ENCODE measurements around the gene COA1.
"Not testable (repeated sequence)": the region's sequence is repeated elsewhere in the genome, so short reads cannot be mapped to it uniquely, and the experiment has no call there.

Gene COA1

GRCh38 chr7:43609097-43609496 lies 120.2 kb downstream of the COA1 start:
- ChIA-PET CTCF (interaction anchor here (1.9 kb wide), 1 partner anchor 26 kb away, joined by 7 read pairs; the partner anchor contains the start of gene STK17A), POLR2A (no interaction called here)
- Histone ChIP-seq H3K4me1 (ENCODE audit: control extremely low read depth in 1 of 4, control insufficient read depth in 4 of 4, insufficient read depth in 4 of 4, low read length in 3 of 4) (no peaks in the 10 kb centered on the region), H3K27ac (ENCODE audit: insufficient read depth in 1 of 2, low read depth in 1 of 2, low read length in 2 of 2, poor library complexity in 1 of 2, severe bottlenecking in 2 of 2) (no peak overlapping the region), H3K36me3 (ENCODE audit: control insufficient read depth in 4 of 4, insufficient read depth in 4 of 4, low read length in 3 of 4) (peaks cover 13 to 29% (median 26%) of the 10 kb centered on the region in 4 experiments), H3K27me3 (replicated peaks in 2 of 5; ENCODE audit: control insufficient read depth in 4 of 5, insufficient read depth in 5 of 5, low read length in 4 of 5) (no peaks in the 10 kb centered on the region), H3K9me3 (ENCODE audit: control extremely low read depth in 1 of 5, control insufficient read depth in 4 of 5, insufficient read depth in 2 of 5, low read depth in 1 of 5, low read length in 4 of 5) (peaks cover 0 to 2% (median 0%) of the 10 kb centered on the region in 5 experiments), H3K4me3 (ENCODE audit: control insufficient read depth in 1 of 7, extremely low read depth in 1 of 7, insufficient read depth in 4 of 7, low read depth in 2 of 7, low read length in 6 of 7) (no peak overlapping the region)
- WGBS (ENCODE audit: insufficient coverage), result no CpG with 5 or more reads among the region's 2 CpGs
- DNase-seq, result no peak

GRCh38 chr7:43604251-43604650 lies 125.1 kb downstream of the COA1 start:
- Histone ChIP-seq H3K9me3 (ENCODE audit: control extremely low read depth in 1 of 5, control insufficient read depth in 4 of 5, insufficient read depth in 2 of 5, low read depth in 1 of 5, low read length in 4 of 5) (peaks cover 0 to 2% (median 0%) of the 10 kb centered on the region in 5 experiments), H3K4me1 (ENCODE audit: control extremely low read depth in 1 of 4, control insufficient read depth in 4 of 4, insufficient read depth in 4 of 4, low read length in 3 of 4) (no peaks in the 10 kb centered on the region), H3K27me3 (replicated peaks in 2 of 5; ENCODE audit: control insufficient read depth in 4 of 5, insufficient read depth in 5 of 5, low read length in 4 of 5) (no peaks in the 10 kb centered on the region), H3K27ac (ENCODE audit: insufficient read depth in 1 of 2, low read depth in 1 of 2, low read length in 2 of 2, poor library complexity in 1 of 2, severe bottlenecking in 2 of 2) (no peak overlapping the region), H3K4me3 (ENCODE audit: control insufficient read depth in 1 of 7, extremely low read depth in 1 of 7, insufficient read depth in 4 of 7, low read depth in 2 of 7, low read length in 6 of 7) (no peak overlapping the region), H3K36me3 (ENCODE audit: control insufficient read depth in 4 of 4, insufficient read depth in 4 of 4, low read length in 3 of 4) (peaks cover 7 to 16% (median 11%) of the 10 kb centered on the region in 4 experiments)
- no CpG with 5 or more reads among the region's 1 CpG for WGBS (ENCODE audit: insufficient coverage)
- POLR2A ChIA-PET, result interaction anchor here (0.8 kb wide), 1 partner anchor 9 kb away, joined by 3 read pairs; no protein-coding TSS in a partner anchor
- CTCF ChIA-PET, result interaction anchor here (1.5 to 2.1 kb wide), 3 partner anchors 8 to 40 kb away, joined by 3 to 11 read pairs (median 4); partner anchors contain the start of gene STK17A
- DNase-seq, result no peak

- ChIA-PET POLR2A (no interaction called here), CTCF (interaction anchor here (1.8 kb wide), 1 partner anchor 10 kb away, joined by 4 read pairs; no protein-coding TSS in a partner anchor)
- no peaks in the 10 kb centered on the region for H3K4me1 ChIP-seq (ENCODE audit: control extremely low read depth in 1 of 4, control insufficient read depth in 4 of 4, insufficient read depth in 4 of 4, low read length in 3 of 4)
- peaks cover 0 to 2% (median 0%) of the 10 kb centered on the region in 5 experiments for H3K9me3 ChIP-seq (ENCODE audit: control extremely low read depth in 1 of 5, control insufficient read depth in 4 of 5, insufficient read depth in 2 of 5, low read depth in 1 of 5, low read length in 4 of 5)
- peaks cover 3 to 17% (median 9%) of the 10 kb centered on the region in 4 experiments for H3K36me3 ChIP-seq (ENCODE audit: control insufficient read depth in 4 of 4, insufficient read depth in 4 of 4, low read length in 3 of 4)
- WGBS (ENCODE audit: insufficient coverage), result 100% methylated on average over 1 of the region's 1 CpG
- H3K27me3 ChIP-seq (replicated peaks in 2 of 5; ENCODE audit: control insufficient read depth in 4 of 5, insufficient read depth in 5 of 5, low read length in 4 of 5), result no peaks in the 10 kb centered on the region
- DNase-seq, result no peak
- no peak overlapping the region for H3K27ac ChIP-seq (ENCODE audit: insufficient read depth in 1 of 2, low read depth in 1 of 2, low read length in 2 of 2, poor library complexity in 1 of 2, severe bottlenecking in 2 of 2)
- H3K4me3 ChIP-seq (ENCODE audit: control insufficient read depth in 1 of 7, extremely low read depth in 1 of 7, insufficient read depth in 4 of 7, low read depth in 2 of 7, low read length in 6 of 7), result no peak overlapping the region
Measured at GRCh38 chr7:43602256-43602655, 127.1 kb downstream of the COA1 start.

- Histone ChIP-seq H3K36me3 (ENCODE audit: control insufficient read depth in 4 of 4, insufficient read depth in 4 of 4, low read length in 3 of 4) (peaks cover 5 to 15% (median 11%) of the 10 kb centered on the region in 4 experiments), H3K4me1 (ENCODE audit: control extremely low read depth in 1 of 4, control insufficient read depth in 4 of 4, insufficient read depth in 4 of 4, low read length in 3 of 4) (no peaks in the 10 kb centered on the region), H3K4me3 (ENCODE audit: control insufficient read depth in 1 of 7, extremely low read depth in 1 of 7, insufficient read depth in 4 of 7, low read depth in 2 of 7, low read length in 6 of 7) (no peak overlapping the region), H3K27ac (ENCODE audit: insufficient read depth in 1 of 2, low read depth in 1 of 2, low read length in 2 of 2, poor library complexity in 1 of 2, severe bottlenecking in 2 of 2) (no peak overlapping the region), H3K27me3 (replicated peaks in 2 of 5; ENCODE audit: control insufficient read depth in 4 of 5, insufficient read depth in 5 of 5, low read length in 4 of 5) (no peaks in the 10 kb centered on the region), H3K9me3 (ENCODE audit: control extremely low read depth in 1 of 5, control insufficient read depth in 4 of 5, insufficient read depth in 2 of 5, low read depth in 1 of 5, low read length in 4 of 5) (peaks cover 0 to 2% (median 0%) of the 10 kb centered on the region in 5 experiments)
- ChIA-PET POLR2A (interaction anchor here (0.7 to 0.8 kb wide), 2 partner anchors 249 to 1643 kb away, joined by 3 to 4 read pairs; no protein-coding TSS in a partner anchor), CTCF (interaction anchor here (0.6 to 1.2 kb wide), 2 partner anchors 21 to 63 kb away, joined by 3 read pairs; no protein-coding TSS in a partner anchor)
- no peak for DNase-seq
- 100% methylated on average over 2 of the region's 3 CpGs for WGBS (ENCODE audit: insufficient coverage)
Measured at GRCh38 chr7:43600056-43600455, 129.3 kb downstream of the COA1 start.

- H3K27ac ChIP-seq (ENCODE audit: insufficient read depth in 1 of 2, low read depth in 1 of 2, low read length in 2 of 2, poor library complexity in 1 of 2, severe bottlenecking in 2 of 2); H3K9me3 ChIP-seq (ENCODE audit: control extremely low read depth in 1 of 5, control insufficient read depth in 4 of 5, insufficient read depth in 2 of 5, low read depth in 1 of 5, low read length in 4 of 5); H3K4me3 ChIP-seq (ENCODE audit: control insufficient read depth in 1 of 7, extremely low read depth in 1 of 7, insufficient read depth in 4 of 7, low read depth in 2 of 7, low read length in 6 of 7); H3K27me3 ChIP-seq (replicated peaks in 2 of 5; ENCODE audit: control insufficient read depth in 4 of 5, insufficient read depth in 5 of 5, low read length in 4 of 5); H3K4me1 ChIP-seq (ENCODE audit: control extremely low read depth in 1 of 4, control insufficient read depth in 4 of 4, insufficient read depth in 4 of 4, low read length in 3 of 4); DNase-seq: not testable (repeated sequence)
- WGBS (ENCODE audit: insufficient coverage), result 92% methylated on average over 3 of the region's 5 CpGs
- POLR2A ChIA-PET, result interaction anchor here (1.1 kb wide), 1 partner anchor 8 kb away, joined by 3 read pairs; no protein-coding TSS in a partner anchor
- CTCF ChIA-PET, result interaction anchor here (0.9 to 2.1 kb wide), 2 partner anchors 9 to 14 kb away, joined by 4 to 9 read pairs; partner anchors contain the start of gene STK17A
- H3K36me3 ChIP-seq (ENCODE audit: control insufficient read depth in 4 of 4, insufficient read depth in 4 of 4, low read length in 3 of 4), result peaks cover 2 to 15% (median 9%) of the 10 kb centered on the region in 4 experiments
Measured at GRCh38 chr7:43596426-43596825, 132.9 kb downstream of the COA1 start.

- ChIA-PET CTCF (interaction anchor here (0.9 kb wide), 2 partner anchors 12 to 106 kb away, joined by 3 to 4 read pairs; no protein-coding TSS in a partner anchor), POLR2A (no interaction called here)
- H3K9me3 ChIP-seq (ENCODE audit: control extremely low read depth in 1 of 5, control insufficient read depth in 4 of 5, insufficient read depth in 2 of 5, low read depth in 1 of 5, low read length in 4 of 5), result peaks cover 0 to 1% (median 0%) of the 10 kb centered on the region in 5 experiments
- 88% methylated on average over 1 of the region's 2 CpGs for WGBS (ENCODE audit: insufficient coverage)
- H3K36me3 ChIP-seq (ENCODE audit: control insufficient read depth in 4 of 4, insufficient read depth in 4 of 4, low read length in 3 of 4), result peaks cover 2 to 6% (median 4%) of the 10 kb centered on the region in 4 experiments
- no peak overlapping the region for H3K27ac ChIP-seq (ENCODE audit: insufficient read depth in 1 of 2, low read depth in 1 of 2, low read length in 2 of 2, poor library complexity in 1 of 2, severe bottlenecking in 2 of 2)
- H3K4me3 ChIP-seq (ENCODE audit: control insufficient read depth in 1 of 7, extremely low read depth in 1 of 7, insufficient read depth in 4 of 7, low read depth in 2 of 7, low read length in 6 of 7), result no peak overlapping the region
- H3K27me3 ChIP-seq (replicated peaks in 2 of 5; ENCODE audit: control insufficient read depth in 4 of 5, insufficient read depth in 5 of 5, low read length in 4 of 5), result no peaks in the 10 kb centered on the region
- peaks cover 0 to 4% (median 2%) of the 10 kb centered on the region in 4 experiments for H3K4me1 ChIP-seq (ENCODE audit: control extremely low read depth in 1 of 4, control insufficient read depth in 4 of 4, insufficient read depth in 4 of 4, low read length in 3 of 4)
- no peak for DNase-seq
Measured at GRCh38 chr7:43594020-43594419, 135.3 kb downstream of the COA1 start.

- WGBS (ENCODE audit: insufficient coverage), result no CpG with 5 or more reads among the region's 1 CpG
- H3K9me3 ChIP-seq (ENCODE audit: control extremely low read depth in 1 of 5, control insufficient read depth in 4 of 5, insufficient read depth in 2 of 5, low read depth in 1 of 5, low read length in 4 of 5), result peaks cover 0 to 1% (median 0%) of the 10 kb centered on the region in 5 experiments
- no peak overlapping the region for H3K27ac ChIP-seq (ENCODE audit: insufficient read depth in 1 of 2, low read depth in 1 of 2, low read length in 2 of 2, poor library complexity in 1 of 2, severe bottlenecking in 2 of 2)
- CTCF ChIA-PET, result interaction anchor here (1.0 kb wide), 1 partner anchor 10 kb away, joined by 4 read pairs; the partner anchor contains the start of gene STK17A
- no peak overlapping the region for H3K4me3 ChIP-seq (ENCODE audit: control insufficient read depth in 1 of 7, extremely low read depth in 1 of 7, insufficient read depth in 4 of 7, low read depth in 2 of 7, low read length in 6 of 7)
- no peaks in the 10 kb centered on the region for H3K27me3 ChIP-seq (replicated peaks in 2 of 5; ENCODE audit: control insufficient read depth in 4 of 5, insufficient read depth in 5 of 5, low read length in 4 of 5)
- POLR2A ChIA-PET, result interaction anchor here (0.6 kb wide), 1 partner anchor 34 kb away, joined by 4 read pairs; no protein-coding TSS in a partner anchor
- peaks cover 0 to 4% (median 2%) of the 10 kb centered on the region in 4 experiments for H3K4me1 ChIP-seq (ENCODE audit: control extremely low read depth in 1 of 4, control insufficient read depth in 4 of 4, insufficient read depth in 4 of 4, low read length in 3 of 4)
- H3K36me3 ChIP-seq (ENCODE audit: control insufficient read depth in 4 of 4, insufficient read depth in 4 of 4, low read length in 3 of 4), result peaks cover 0 to 6% (median 2%) of the 10 kb centered on the region in 4 experiments
- no peak for DNase-seq
Measured at GRCh38 chr7:43593010-43593409, 136.3 kb downstream of the COA1 start.

Measured in common myeloid progenitor, CD34-positive (primary cell).